ENCODE results near the gene HDAC4.

HDAC4 gene

GRCh38 chr2:239343460-239343859 lies 57.4 kb downstream of the HDAC4 start:
- Histone ChIP-seq H3K4me1 (ENCODE audit: low read length) (peaks cover 13% of the 10 kb centered on the region), H4K20me1 (ENCODE audit: insufficient read depth, low read length) (no peaks in the 10 kb centered on the region), H3K9me3 (replicated peaks; ENCODE audit: insufficient read depth, low read length) (no peaks in the 10 kb centered on the region), H3K4me3 (ENCODE audit: low read length) (no peak overlapping the region), H3K9me2 (replicated peaks; ENCODE audit: insufficient read depth, low read length) (no peaks in the 10 kb centered on the region), H3K27ac (ENCODE audit: low read length) (no peak overlapping the region), H3K9ac (ENCODE audit: low read length) (no peak overlapping the region), H3K79me2 (ENCODE audit: low read length) (peaks cover 92% of the 10 kb centered on the region), H3K4me2 (ENCODE audit: low read depth, low read length) (no peak overlapping the region), H3K36me3 (replicated peaks; ENCODE audit: insufficient read depth, low read length) (no peaks in the 10 kb centered on the region), H3K27me3 (replicated peaks; ENCODE audit: insufficient read depth, low read length) (no peaks in the 10 kb centered on the region), H3F3A (ENCODE audit: insufficient read depth, low read length) (no peaks in the 10 kb centered on the region), H2AFZ (ENCODE audit: low read length) (no peak overlapping the region)
- TF ChIP-seq EZH2 (optimal IDR thresholded peaks at IDR 0.05; ENCODE audit: low read depth, low read length) (no peak), CTCF (IDR thresholded peaks at IDR 0.05; ENCODE audit: low read length) (no peak), EZH2phosphoT487 (IDR thresholded peaks at IDR 0.05; ENCODE audit: low read length) (no peak)
- no peak for DNase-seq

GRCh38 chr2:239341840-239342239 lies 59.0 kb downstream of the HDAC4 start:
- no peaks in the 10 kb centered on the region for H3K9me3 ChIP-seq (replicated peaks; ENCODE audit: insufficient read depth, low read length)
- H3K4me2 ChIP-seq (ENCODE audit: low read depth, low read length) = no peak overlapping the region
- H3K4me1 ChIP-seq (ENCODE audit: low read length) = peaks cover 13% of the 10 kb centered on the region
- no peak overlapping the region for H3K27ac ChIP-seq (ENCODE audit: low read length)
- H3F3A ChIP-seq (ENCODE audit: insufficient read depth, low read length) = no peaks in the 10 kb centered on the region
- H4K20me1 ChIP-seq (ENCODE audit: insufficient read depth, low read length) = no peaks in the 10 kb centered on the region
- H3K4me3 ChIP-seq (ENCODE audit: low read length) = no peak overlapping the region
- TF ChIP-seq EZH2phosphoT487 (IDR thresholded peaks at IDR 0.05; ENCODE audit: low read length) (no peak), CTCF (IDR thresholded peaks at IDR 0.05; ENCODE audit: low read length) (no peak), EZH2 (optimal IDR thresholded peaks at IDR 0.05; ENCODE audit: low read depth, low read length) (no peak)
- no peaks in the 10 kb centered on the region for H3K36me3 ChIP-seq (replicated peaks; ENCODE audit: insufficient read depth, low read length)
- no peak overlapping the region for H3K9ac ChIP-seq (ENCODE audit: low read length)
- H3K27me3 ChIP-seq (replicated peaks; ENCODE audit: insufficient read depth, low read length) = no peaks in the 10 kb centered on the region
- no peak for DNase-seq
- H2AFZ ChIP-seq (ENCODE audit: low read length) = no peak overlapping the region
- H3K9me2 ChIP-seq (replicated peaks; ENCODE audit: insufficient read depth, low read length) = no peaks in the 10 kb centered on the region
- peaks cover 96% of the 10 kb centered on the region for H3K79me2 ChIP-seq (ENCODE audit: low read length)

- no peak for TF ChIP-seq EZH2phosphoT487 (IDR thresholded peaks at IDR 0.05; ENCODE audit: low read length)
- no peak for TF ChIP-seq CTCF (IDR thresholded peaks at IDR 0.05; ENCODE audit: low read length)
- TF ChIP-seq EZH2 (optimal IDR thresholded peaks at IDR 0.05; ENCODE audit: low read depth, low read length) = no peak
- Histone ChIP-seq H2AFZ (ENCODE audit: low read length) (no peak overlapping the region), H4K20me1 (ENCODE audit: insufficient read depth, low read length) (no peaks in the 10 kb centered on the region), H3K4me2 (ENCODE audit: low read depth, low read length) (no peak overlapping the region), H3K79me2 (ENCODE audit: low read length) (peaks cover 96% of the 10 kb centered on the region), H3K27me3 (replicated peaks; ENCODE audit: insufficient read depth, low read length) (no peaks in the 10 kb centered on the region), H3K4me1 (ENCODE audit: low read length) (peaks cover 13% of the 10 kb centered on the region), H3K36me3 (replicated peaks; ENCODE audit: insufficient read depth, low read length) (no peaks in the 10 kb centered on the region), H3K9me2 (replicated peaks; ENCODE audit: insufficient read depth, low read length) (no peaks in the 10 kb centered on the region), H3K9me3 (replicated peaks; ENCODE audit: insufficient read depth, low read length) (no peaks in the 10 kb centered on the region), H3K4me3 (ENCODE audit: low read length) (no peak overlapping the region), H3K27ac (ENCODE audit: low read length) (no peak overlapping the region), H3F3A (ENCODE audit: insufficient read depth, low read length) (no peaks in the 10 kb centered on the region), H3K9ac (ENCODE audit: low read length) (no peak overlapping the region)
- DNase-seq = no peak
Measured at GRCh38 chr2:239341146-239341732, 59.6 kb downstream of the HDAC4 start.
